Right atrium auricular region (tissue), 2 donors: ENCODE measurements around the gene PSMB5. TPM values are rescaled to one million over a fixed set of nuclear protein-coding genes. Genes with fewer than 3 reads are reported as not detected.

ENCODE experiments used
- DNase-seq: peaks from one replicate; pipeline ENCODE4 v3.0.0-alpha.2; 2019; ENCODE audit warnings: low spot score
- H3K27ac ChIP-seq, 2 donors: fragments of 200-600 bp; sonication (generic); 1 replicate in 1 of 2; 2 replicates in 1 of 2; pipeline ENCODE4 v1.5.1; 2016 to 2019
- H3K27me3 ChIP-seq, 2 donors: fragments of 200-600 bp; sonication (generic); one replicate each; pipeline versions ENCODE4 v1.5.1 to v1.6.0; 2017 to 2019
- H3K36me3 ChIP-seq: fragments of 200-600 bp; sonication (generic); one replicate; pipeline ENCODE4 v1.5.1; 2016
- H3K4me1 ChIP-seq, 2 donors: fragments of 200-600 bp; sonication (generic); one replicate each; pipeline versions ENCODE4 v1.5.1 to v1.6.0; 2017 to 2019
- H3K4me3 ChIP-seq, 2 donors: fragments of 200-600 bp; sonication (generic); 1 replicate in 1 of 2; 2 replicates in 1 of 2; pipeline ENCODE4 v1.5.1; 2017 to 2019; ENCODE audit warnings: mild to moderate bottlenecking in 1 of 2, moderate library complexity in 1 of 2
- H3K9me3 ChIP-seq, 2 donors: fragments of 200-600 bp; sonication (generic); one replicate each; pipeline ENCODE4 v1.5.1; 2019
- total RNA-seq, 2 donors: library from RNA; depleted of rRNA; stranded (reverse); fragments of >200 nt; gene quantifications; one replicate each; pipeline ENCODE4 v1.1.0, GENCODE V29; 2016
- TF ChIP-seq, protein P1 (sequence below), 2 donors: fragments of 200-600 bp; sonication (generic); IDR thresholded peaks; one replicate each; pipeline ENCODE4 v1.5.1; 2019; ENCODE audit warnings: antibody characterized with exemption in 2 of 2

Gene PSMB5
- total RNA-seq, 2 donors from 2014 or later: 105 to 122 TPM

GRCh38 chr14:23053426-23053825, 18.7 kb upstream of the PSMB5 start:
- no peaks in the 10 kb centered on the region for H3K9me3 ChIP-seq
- peaks cover 0 to 19% of the 10 kb centered on the region in 2 donors for H3K4me1 ChIP-seq
- DNase-seq: no peak
- H3K27ac ChIP-seq: no peak overlapping the region
- no peak overlapping the region for H3K4me3 ChIP-seq
- no peaks in the 10 kb centered on the region for H3K27me3 ChIP-seq
- peaks cover under 1% of the 10 kb centered on the region for H3K36me3 ChIP-seq
- TF ChIP-seq, protein P1, sequence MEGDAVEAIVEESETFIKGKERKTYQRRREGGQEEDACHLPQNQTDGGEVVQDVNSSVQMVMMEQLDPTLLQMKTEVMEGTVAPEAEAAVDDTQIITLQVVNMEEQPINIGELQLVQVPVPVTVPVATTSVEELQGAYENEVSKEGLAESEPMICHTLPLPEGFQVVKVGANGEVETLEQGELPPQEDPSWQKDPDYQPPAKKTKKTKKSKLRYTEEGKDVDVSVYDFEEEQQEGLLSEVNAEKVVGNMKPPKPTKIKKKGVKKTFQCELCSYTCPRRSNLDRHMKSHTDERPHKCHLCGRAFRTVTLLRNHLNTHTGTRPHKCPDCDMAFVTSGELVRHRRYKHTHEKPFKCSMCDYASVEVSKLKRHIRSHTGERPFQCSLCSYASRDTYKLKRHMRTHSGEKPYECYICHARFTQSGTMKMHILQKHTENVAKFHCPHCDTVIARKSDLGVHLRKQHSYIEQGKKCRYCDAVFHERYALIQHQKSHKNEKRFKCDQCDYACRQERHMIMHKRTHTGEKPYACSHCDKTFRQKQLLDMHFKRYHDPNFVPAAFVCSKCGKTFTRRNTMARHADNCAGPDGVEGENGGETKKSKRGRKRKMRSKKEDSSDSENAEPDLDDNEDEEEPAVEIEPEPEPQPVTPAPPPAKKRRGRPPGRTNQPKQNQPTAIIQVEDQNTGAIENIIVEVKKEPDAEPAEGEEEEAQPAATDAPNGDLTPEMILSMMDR (IDR thresholded peaks at IDR 0.05): no peak

- Histone ChIP-seq H3K36me3 (no peaks in the 10 kb centered on the region), H3K27ac (no peak overlapping the region), H3K27me3 (no peaks in the 10 kb centered on the region), H3K4me3 (no peak overlapping the region), H3K9me3 (no peaks in the 10 kb centered on the region), H3K4me1 (peaks cover 0 to 15% of the 10 kb centered on the region in 2 donors)
- TF ChIP-seq, protein P1 (IDR thresholded peaks at IDR 0.05): no peak
- DNase-seq: no peak
Observed at GRCh38 chr14:23052671-23053070, 18.0 kb upstream of the PSMB5 start.

DNA sequence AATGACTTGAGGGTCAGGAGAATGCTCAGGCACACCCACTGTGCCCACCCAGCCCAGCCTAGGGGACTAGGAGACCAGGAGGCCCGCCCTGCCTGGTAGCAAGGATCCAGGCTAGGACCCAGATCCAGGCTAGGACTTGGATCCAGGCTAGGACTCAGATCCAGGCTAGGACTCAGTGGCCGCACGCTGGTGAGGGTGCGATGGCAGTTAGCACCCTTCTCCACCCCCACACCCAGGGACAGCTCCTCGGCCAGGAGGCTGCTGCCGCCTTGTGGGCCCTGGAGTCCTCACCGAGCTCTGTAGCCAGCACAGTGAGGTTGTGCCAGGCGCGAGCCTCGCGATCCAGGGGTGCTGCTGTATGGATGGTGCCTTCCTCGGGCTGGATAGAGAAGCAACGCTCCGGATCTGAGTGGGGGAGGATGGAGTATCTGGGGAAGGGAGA, 17.5 kb upstream of the PSMB5 start:
- no peak for DNase-seq
- Histone ChIP-seq H3K4me1 (peaks cover 0 to 14% of the 10 kb centered on the region in 2 donors), H3K9me3 (no peaks in the 10 kb centered on the region), H3K36me3 (no peaks in the 10 kb centered on the region), H3K4me3 (no peak overlapping the region), H3K27me3 (no peaks in the 10 kb centered on the region), H3K27ac (no peak overlapping the region)
- TF ChIP-seq, protein P1 (IDR thresholded peaks at IDR 0.05): peak in 1 of 2 donors; percentile 48

GRCh38 chr14:23051141-23052057, 16.7 kb upstream of the PSMB5 start:
- TF ChIP-seq, protein P1 (IDR thresholded peaks at IDR 0.05): no peak
- Histone ChIP-seq H3K4me3 (no peak overlapping the region), H3K9me3 (no peaks in the 10 kb centered on the region), H3K4me1 (peaks cover 0 to 6% of the 10 kb centered on the region in 2 donors), H3K27ac (no peak overlapping the region), H3K27me3 (no peaks in the 10 kb centered on the region), H3K36me3 (no peaks in the 10 kb centered on the region)
- no peak for DNase-seq

- TF ChIP-seq, protein P1 (IDR thresholded peaks at IDR 0.05): no peak
- no peaks in the 10 kb centered on the region for H3K36me3 ChIP-seq
- H3K9me3 ChIP-seq: no peaks in the 10 kb centered on the region
- H3K4me3 ChIP-seq: no peak overlapping the region
- no peak for DNase-seq
- peaks cover 0 to 9% of the 10 kb centered on the region in 2 donors for H3K4me1 ChIP-seq
- H3K27me3 ChIP-seq: no peaks in the 10 kb centered on the region
- H3K27ac ChIP-seq: no peak overlapping the region
Observed at GRCh38 chr14:23049011-23049410, 14.3 kb upstream of the PSMB5 start.
